MM.1S (cell line): ENCODE data around the gene RELA.

Source experiments
- DNase-seq: peaks from one replicate; pipeline ENCODE4 v3.0.0-alpha.2; 2015
- H2AFZ ChIP-seq: fragments of 300-600 bp; sonication (generic); 2 replicates; pipeline ENCODE4 v1.6.0; 2016; ENCODE audit warnings: antibody characterized with exemption, low read length
- H3F3A ChIP-seq: fragments of 300-600 bp; sonication (generic); 2 replicates; pipeline ENCODE4 v1.6.1; 2016; ENCODE audit warnings: mild to moderate bottlenecking, antibody characterized with exemption, low read length, moderate library complexity, mixed read lengths; ENCODE audit not compliant: insufficient read depth
- H3K27ac ChIP-seq: fragments of 300-600 bp; sonication (generic); 2 replicates; pipeline ENCODE4 v1.5.1; 2016; ENCODE audit warnings: mild to moderate bottlenecking, low read length
- H3K27me3 ChIP-seq: fragments of 300-600 bp; sonication (generic); replicated peaks from 2 replicates; pipeline ENCODE4 v1.6.0; 2016; ENCODE audit warnings: low read length; ENCODE audit not compliant: insufficient read depth
- H3K36me3 ChIP-seq: fragments of 300-600 bp; sonication (generic); replicated peaks from 2 replicates; pipeline ENCODE4 v1.6.1; 2016; ENCODE audit warnings: mild to moderate bottlenecking, low read length, mixed read lengths; ENCODE audit not compliant: insufficient read depth
- H3K4me1 ChIP-seq: fragments of 300-600 bp; sonication (generic); 2 replicates; pipeline ENCODE4 v1.6.1; 2016; ENCODE audit warnings: low read length, mixed read lengths
- H3K4me2 ChIP-seq: fragments of 300-600 bp; sonication (generic); 2 replicates; pipeline ENCODE4 v1.6.0; 2016; ENCODE audit warnings: low read depth, low read length
- H3K4me3 ChIP-seq: fragments of 300-600 bp; sonication (generic); 2 replicates; pipeline ENCODE4 v1.5.1; 2016; ENCODE audit warnings: low read length, mixed read lengths
- H3K79me2 ChIP-seq: fragments of 300-600 bp; sonication (generic); 2 replicates; pipeline ENCODE4 v1.6.1; 2016; ENCODE audit warnings: mixed run types, low read length, mixed read lengths
- H3K9ac ChIP-seq: fragments of 300-600 bp; sonication (generic); 2 replicates; pipeline ENCODE4 v1.6.1; 2016; ENCODE audit warnings: low read length, mixed read lengths
- H3K9me2 ChIP-seq: fragments of 300-600 bp; sonication (generic); replicated peaks from 2 replicates; pipeline ENCODE4 v1.6.1; 2016; ENCODE audit warnings: mild to moderate bottlenecking, low read length, mixed read lengths; ENCODE audit not compliant: insufficient read depth
- H3K9me3 ChIP-seq: fragments of 300-600 bp; sonication (generic); replicated peaks from 2 replicates; pipeline ENCODE4 v1.6.1; 2016; ENCODE audit warnings: mild to moderate bottlenecking, low read length, mixed read lengths; ENCODE audit not compliant: insufficient read depth
- H4K20me1 ChIP-seq: fragments of 300-600 bp; sonication (generic); 2 replicates; pipeline ENCODE4 v1.6.1; 2016; ENCODE audit warnings: mild to moderate bottlenecking, low read length, moderate library complexity, mixed read lengths; ENCODE audit not compliant: insufficient read depth
- CTCF ChIP-seq: fragments of 300-600 bp; sonication (generic); IDR thresholded peaks from 2 replicates; pipeline ENCODE4 v1.5.1; 2016; ENCODE audit warnings: antibody characterized with exemption, low read length, mixed read lengths
- EZH2 ChIP-seq: fragments of 300-600 bp; sonication (generic); optimal IDR thresholded peaks from 2 replicates; pipeline ENCODE3; 2017; ENCODE audit warnings: low read depth, mild to moderate bottlenecking, antibody characterized with exemption, low read length, mixed read lengths
- EZH2phosphoT487 ChIP-seq: fragments of 300-600 bp; sonication (generic); IDR thresholded peaks from 2 replicates; pipeline ENCODE4 v1.6.1; 2018; ENCODE audit warnings: antibody characterized with exemption, low read length

Gene RELA

GRCh38 chr11:65627202-65627601 is 35.5 kb downstream of the RELA start:
- Histone ChIP-seq H3K9me2 (no peaks in the 10 kb centered on the region), H3K36me3 (0 out of 2 replicates have a peak, but pooled peaks cover 9% of the 10 kb centered on the region), H3K79me2 (0 out of 2 replicates have a peak, but pooled peaks cover 9% of the 10 kb centered on the region), H3K9ac (no peak overlapping the region), H3K4me1 (no peaks in the 10 kb centered on the region), H2AFZ (no peak overlapping the region), H3F3A (no peaks in the 10 kb centered on the region), H3K4me3 (no peak overlapping the region), H3K9me3 (no peaks in the 10 kb centered on the region), H3K4me2 (no peak overlapping the region), H4K20me1 (no peaks in the 10 kb centered on the region; the same call in 1 of the 2 replicates), H3K27ac (no peak overlapping the region), H3K27me3 (no peaks in the 10 kb centered on the region)
- TF ChIP-seq EZH2phosphoT487: no peak
- TF ChIP-seq EZH2: no peak
- TF ChIP-seq CTCF: no peak
- no peak for DNase-seq

GRCh38 chr11:65625628-65626342 is 36.9 kb downstream of the RELA start:
- no peak overlapping the region for H3K27ac ChIP-seq
- no peaks in the 10 kb centered on the region for H3F3A ChIP-seq
- no peak overlapping the region for H2AFZ ChIP-seq
- H3K9me2 ChIP-seq: no peaks in the 10 kb centered on the region
- H3K9ac ChIP-seq: no peak overlapping the region
- H3K36me3 ChIP-seq: 0 out of 2 replicates have a peak, but pooled peaks cover 9% of the 10 kb centered on the region
- TF ChIP-seq EZH2phosphoT487: no peak
- no peak for TF ChIP-seq EZH2
- TF ChIP-seq CTCF: peak; percentile 37
- H4K20me1 ChIP-seq: no peaks in the 10 kb centered on the region; the same call in 1 of the 2 replicates
- no peaks in the 10 kb centered on the region for H3K27me3 ChIP-seq
- H3K9me3 ChIP-seq: no peaks in the 10 kb centered on the region
- no peak overlapping the region for H3K4me2 ChIP-seq
- H3K79me2 ChIP-seq: peaks cover 10% of the 10 kb centered on the region; the same call in 1 of the 2 replicates
- DNase-seq: no peak
- H3K4me1 ChIP-seq: no peaks in the 10 kb centered on the region
- no peak overlapping the region for H3K4me3 ChIP-seq

- H3K9me3 ChIP-seq: no peaks in the 10 kb centered on the region
- H3K27ac ChIP-seq: no peak overlapping the region
- no peak overlapping the region for H3K4me3 ChIP-seq
- no peaks in the 10 kb centered on the region for H3K27me3 ChIP-seq
- H3K4me2 ChIP-seq: no peak overlapping the region
- DNase-seq: no peak
- H3F3A ChIP-seq: no peaks in the 10 kb centered on the region
- TF ChIP-seq EZH2phosphoT487 (no peak), EZH2 (no peak), CTCF (no peak)
- H3K79me2 ChIP-seq: peaks cover 17% of the 10 kb centered on the region; the same call in 1 of the 2 replicates
- H4K20me1 ChIP-seq: no peaks in the 10 kb centered on the region; the same call in 1 of the 2 replicates
- H3K9ac ChIP-seq: no peak overlapping the region
- H2AFZ ChIP-seq: no peak overlapping the region
- H3K9me2 ChIP-seq: no peaks in the 10 kb centered on the region
- H3K36me3 ChIP-seq: 0 out of 2 replicates have a peak, but pooled peaks cover 9% of the 10 kb centered on the region
- H3K4me1 ChIP-seq: no peaks in the 10 kb centered on the region
Measured at GRCh38 chr11:65624931-65625627, 37.6 kb downstream of the RELA start.
